ENCODE measurements around the gene IFT80. TPM values are rescaled to one million over a fixed set of nuclear protein-coding genes. Genes with fewer than 3 reads are reported as not detected.

The IFT80 gene
- total and polyA plus RNA-seq, 2 experiments from 2014 or later: 13.5 to 43.3 TPM

- 88% methylated on average over 2 of the region's 2 CpGs for WGBS (ENCODE audit: low lambda C conversion rate, missing lambda C conversion rate)
- H3K27ac ChIP-seq: no peak overlapping the region
- no peaks in the 10 kb centered on the region for H3K36me3 ChIP-seq (replicated peaks; ENCODE audit: insufficient read depth, low read depth)
- no peaks in the 10 kb centered on the region for H3K27me3 ChIP-seq
- H2AFZ ChIP-seq: no peak overlapping the region
- H3K4me1 ChIP-seq (ENCODE audit: insufficient read depth): no peaks in the 10 kb centered on the region
- DNase-seq (ENCODE audit: low spot score): no peak
- no peaks in the 10 kb centered on the region for H3K9me2 ChIP-seq (replicated peaks; ENCODE audit: insufficient read depth)
- H4K20me1 ChIP-seq (ENCODE audit: insufficient read depth, poor library complexity, severe bottlenecking): no peaks in the 10 kb centered on the region
- no peaks in the 10 kb centered on the region for H3K9me3 ChIP-seq (ENCODE audit: low read depth)
- no peak overlapping the region for H3K4me3 ChIP-seq
- no peak overlapping the region for H3K4me2 ChIP-seq
- no peaks in the 10 kb centered on the region for H3K79me2 ChIP-seq
- no peak for TF ChIP-seq CTCF (IDR thresholded peaks at IDR 0.05; ENCODE audit: poor library complexity)
- no peak for TF ChIP-seq EZH2 (IDR thresholded peaks at IDR 0.05; ENCODE audit: borderline replicate concordance)
- no peak for TF ChIP-seq EZH2phosphoT487 (IDR thresholded peaks at IDR 0.05; ENCODE audit: low read depth, severe bottlenecking, unreplicated experiment)
These were observed 141.4 kb downstream of the IFT80 start for GRCh38 chr3:160257606-160258005.

- H3K4me1 ChIP-seq (ENCODE audit: insufficient read depth): no peaks in the 10 kb centered on the region
- DNase-seq (ENCODE audit: low spot score): no peak
- no peaks in the 10 kb centered on the region for H3K36me3 ChIP-seq (replicated peaks; ENCODE audit: insufficient read depth, low read depth)
- no peaks in the 10 kb centered on the region for H4K20me1 ChIP-seq (ENCODE audit: insufficient read depth, poor library complexity, severe bottlenecking)
- no peak for TF ChIP-seq CTCF (IDR thresholded peaks at IDR 0.05; ENCODE audit: poor library complexity)
- no peaks in the 10 kb centered on the region for H3K79me2 ChIP-seq
- no peak overlapping the region for H3K27ac ChIP-seq
- H3K27me3 ChIP-seq: no peaks in the 10 kb centered on the region
- no peaks in the 10 kb centered on the region for H3K9me2 ChIP-seq (replicated peaks; ENCODE audit: insufficient read depth)
- no peak overlapping the region for H2AFZ ChIP-seq
- H3K4me2 ChIP-seq: no peak overlapping the region
- no peak overlapping the region for H3K4me3 ChIP-seq
- H3K9me3 ChIP-seq (ENCODE audit: low read depth): no peaks in the 10 kb centered on the region
These were observed 145.7 kb downstream of the IFT80 start for GRCh38 chr3:160253298-160253697.

GRCh38 chr3:160247766-160248165, 151.3 kb downstream of the IFT80 start:
- Histone ChIP-seq H3K27me3 (no peaks in the 10 kb centered on the region), H3K36me3 (replicated peaks; ENCODE audit: insufficient read depth, low read depth) (no peaks in the 10 kb centered on the region)

More at GRCh38 chr3:160247766-160248165, 151.3 kb downstream of the IFT80 start:
- no peak for DNase-seq (ENCODE audit: low spot score)
- H2AFZ ChIP-seq: no peak overlapping the region
- H3K9me3 ChIP-seq (ENCODE audit: low read depth): no peaks in the 10 kb centered on the region
- no peaks in the 10 kb centered on the region for H3K4me1 ChIP-seq (ENCODE audit: insufficient read depth)
- WGBS (ENCODE audit: low lambda C conversion rate, missing lambda C conversion rate): 75% methylated on average over 1 of the region's 1 CpG
- H3K4me2 ChIP-seq: no peak overlapping the region
- no peaks in the 10 kb centered on the region for H4K20me1 ChIP-seq (ENCODE audit: insufficient read depth, poor library complexity, severe bottlenecking)
- TF ChIP-seq EZH2 (IDR thresholded peaks at IDR 0.05; ENCODE audit: borderline replicate concordance) (no peak), CTCF (IDR thresholded peaks at IDR 0.05; ENCODE audit: poor library complexity) (no peak), EZH2phosphoT487 (IDR thresholded peaks at IDR 0.05; ENCODE audit: low read depth, severe bottlenecking, unreplicated experiment) (no peak)
- no peaks in the 10 kb centered on the region for H3K79me2 ChIP-seq
- H3K4me3 ChIP-seq: no peak overlapping the region
- H3K27ac ChIP-seq: no peak overlapping the region
- no peaks in the 10 kb centered on the region for H3K9me2 ChIP-seq (replicated peaks; ENCODE audit: insufficient read depth)
